ENCODE data around the gene SMIM9.
"Not testable (repeated sequence)": the region's sequence is repeated elsewhere in the genome, so short reads cannot be mapped to it uniquely, and the experiment has no call there.

SMIM9 gene

DNA sequence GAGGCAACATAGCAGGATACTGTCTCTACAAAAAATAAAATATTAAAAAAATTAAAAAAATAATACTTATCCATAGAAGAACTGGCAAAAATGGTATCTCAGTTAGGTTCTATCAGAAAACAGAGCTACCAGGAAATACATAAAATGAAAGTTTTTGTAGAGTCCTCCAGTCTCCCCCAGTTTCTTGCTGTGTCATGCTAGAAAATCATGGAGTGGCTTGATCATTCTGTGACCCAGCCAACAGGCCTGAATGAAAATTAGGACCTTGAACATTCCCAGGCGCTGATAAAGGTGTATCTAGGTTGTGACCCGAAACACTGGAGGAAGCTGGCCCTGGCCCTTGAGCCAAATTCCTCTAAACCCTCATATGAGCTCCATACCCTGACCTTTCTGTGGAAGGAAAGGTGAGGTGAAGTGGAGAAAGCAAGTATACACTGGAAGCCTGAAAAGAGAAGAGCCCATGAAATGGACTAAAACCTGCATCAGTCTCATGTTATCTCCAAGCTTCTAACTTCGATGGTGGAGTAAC, 652 bp downstream of the SMIM9 start:
- DNase-seq (ENCODE audit: low read depth in 2 of 2) = no peak
- TF ChIP-seq, protein P1, sequence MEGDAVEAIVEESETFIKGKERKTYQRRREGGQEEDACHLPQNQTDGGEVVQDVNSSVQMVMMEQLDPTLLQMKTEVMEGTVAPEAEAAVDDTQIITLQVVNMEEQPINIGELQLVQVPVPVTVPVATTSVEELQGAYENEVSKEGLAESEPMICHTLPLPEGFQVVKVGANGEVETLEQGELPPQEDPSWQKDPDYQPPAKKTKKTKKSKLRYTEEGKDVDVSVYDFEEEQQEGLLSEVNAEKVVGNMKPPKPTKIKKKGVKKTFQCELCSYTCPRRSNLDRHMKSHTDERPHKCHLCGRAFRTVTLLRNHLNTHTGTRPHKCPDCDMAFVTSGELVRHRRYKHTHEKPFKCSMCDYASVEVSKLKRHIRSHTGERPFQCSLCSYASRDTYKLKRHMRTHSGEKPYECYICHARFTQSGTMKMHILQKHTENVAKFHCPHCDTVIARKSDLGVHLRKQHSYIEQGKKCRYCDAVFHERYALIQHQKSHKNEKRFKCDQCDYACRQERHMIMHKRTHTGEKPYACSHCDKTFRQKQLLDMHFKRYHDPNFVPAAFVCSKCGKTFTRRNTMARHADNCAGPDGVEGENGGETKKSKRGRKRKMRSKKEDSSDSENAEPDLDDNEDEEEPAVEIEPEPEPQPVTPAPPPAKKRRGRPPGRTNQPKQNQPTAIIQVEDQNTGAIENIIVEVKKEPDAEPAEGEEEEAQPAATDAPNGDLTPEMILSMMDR (IDR thresholded peaks at IDR 0.05; ENCODE audit: low read depth, low read length) = no peak
- H3K4me3 ChIP-seq (replicated peaks in 1 of 2; ENCODE audit: low read depth in 2 of 2, low read length in 2 of 2) = no peak overlapping the region

DNA sequence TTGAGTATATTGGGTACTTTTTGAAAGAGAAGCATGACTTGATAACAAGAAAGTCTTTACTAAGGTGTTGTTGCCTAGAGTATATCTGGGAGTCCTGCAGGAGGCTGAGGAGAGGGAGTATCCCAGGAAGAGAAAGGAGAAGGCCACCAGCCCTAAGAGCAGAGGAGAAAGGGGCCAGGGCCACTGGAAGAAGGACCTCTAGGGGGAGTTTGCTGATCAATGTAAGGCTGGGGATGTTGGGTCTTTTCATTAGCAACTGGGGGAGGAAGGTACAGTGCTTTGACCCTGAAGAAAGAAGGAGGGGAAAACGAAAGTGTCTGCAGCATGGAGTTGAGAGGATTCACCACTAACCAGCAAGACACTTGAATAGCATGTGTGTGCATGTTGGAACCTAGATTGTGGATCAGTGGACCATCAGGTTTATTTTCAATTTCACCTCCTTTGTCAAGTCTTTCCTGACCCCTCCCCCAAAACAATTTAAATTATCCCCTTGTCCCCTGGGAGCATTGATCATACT, 4.5 kb downstream of the SMIM9 start:
- no peak for DNase-seq (ENCODE audit: low read depth in 2 of 2)
- TF ChIP-seq, protein P1 (IDR thresholded peaks at IDR 0.05; ENCODE audit: low read depth, low read length) = no peak
- no peak overlapping the region for H3K4me3 ChIP-seq (replicated peaks in 1 of 2; ENCODE audit: low read depth in 2 of 2, low read length in 2 of 2)

DNA sequence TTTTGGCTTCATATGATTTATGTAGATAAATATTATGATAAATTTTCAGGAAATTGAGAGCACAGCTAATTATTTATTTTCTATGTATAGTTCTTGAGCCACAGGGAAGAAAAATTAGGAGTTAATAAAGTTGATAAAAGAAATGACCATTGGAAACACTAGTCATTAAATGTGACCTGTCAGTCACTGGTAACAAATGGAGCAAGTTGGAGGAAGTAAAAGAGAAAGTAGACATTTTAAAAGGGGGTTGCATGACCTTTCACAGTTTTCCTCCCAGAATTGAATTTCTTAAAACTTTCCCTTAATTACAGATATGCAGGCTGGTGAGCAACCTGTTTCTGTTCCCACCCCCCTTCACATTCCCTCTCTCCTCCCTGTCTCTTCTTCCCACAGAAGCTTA, 5.3 kb downstream of the SMIM9 start:
- no peak for DNase-seq (ENCODE audit: low read depth in 2 of 2)
- TF ChIP-seq, protein P1 (IDR thresholded peaks at IDR 0.05; ENCODE audit: low read depth, low read length) = no peak
- H3K4me3 ChIP-seq (replicated peaks in 1 of 2; ENCODE audit: low read depth in 2 of 2, low read length in 2 of 2) = no peak overlapping the region

DNA sequence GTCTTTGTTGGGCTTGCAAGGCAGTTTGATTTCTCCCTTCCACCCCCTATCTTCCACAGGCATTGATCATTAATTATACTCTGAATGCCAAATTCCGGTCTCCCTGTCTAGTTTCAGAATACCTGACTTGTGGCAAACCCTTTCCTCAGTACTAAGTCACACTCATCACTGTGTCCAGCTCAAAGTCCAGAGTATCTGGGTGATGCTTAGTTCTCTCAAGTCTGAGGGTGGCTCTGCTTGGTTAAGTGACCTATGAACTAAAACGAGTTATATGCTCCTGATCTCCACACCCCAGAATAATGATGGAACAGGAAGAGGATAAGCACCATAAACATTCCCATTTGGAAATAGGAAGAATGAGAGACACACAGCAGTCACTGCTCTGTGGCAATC, 6.5 kb downstream of the SMIM9 start:
- no peak overlapping the region for H3K4me3 ChIP-seq (replicated peaks in 1 of 2; ENCODE audit: low read depth in 2 of 2, low read length in 2 of 2)
- TF ChIP-seq, protein P1 (IDR thresholded peaks at IDR 0.05; ENCODE audit: low read depth, low read length) = no peak
- no peak for DNase-seq (ENCODE audit: low read depth in 2 of 2)

DNA sequence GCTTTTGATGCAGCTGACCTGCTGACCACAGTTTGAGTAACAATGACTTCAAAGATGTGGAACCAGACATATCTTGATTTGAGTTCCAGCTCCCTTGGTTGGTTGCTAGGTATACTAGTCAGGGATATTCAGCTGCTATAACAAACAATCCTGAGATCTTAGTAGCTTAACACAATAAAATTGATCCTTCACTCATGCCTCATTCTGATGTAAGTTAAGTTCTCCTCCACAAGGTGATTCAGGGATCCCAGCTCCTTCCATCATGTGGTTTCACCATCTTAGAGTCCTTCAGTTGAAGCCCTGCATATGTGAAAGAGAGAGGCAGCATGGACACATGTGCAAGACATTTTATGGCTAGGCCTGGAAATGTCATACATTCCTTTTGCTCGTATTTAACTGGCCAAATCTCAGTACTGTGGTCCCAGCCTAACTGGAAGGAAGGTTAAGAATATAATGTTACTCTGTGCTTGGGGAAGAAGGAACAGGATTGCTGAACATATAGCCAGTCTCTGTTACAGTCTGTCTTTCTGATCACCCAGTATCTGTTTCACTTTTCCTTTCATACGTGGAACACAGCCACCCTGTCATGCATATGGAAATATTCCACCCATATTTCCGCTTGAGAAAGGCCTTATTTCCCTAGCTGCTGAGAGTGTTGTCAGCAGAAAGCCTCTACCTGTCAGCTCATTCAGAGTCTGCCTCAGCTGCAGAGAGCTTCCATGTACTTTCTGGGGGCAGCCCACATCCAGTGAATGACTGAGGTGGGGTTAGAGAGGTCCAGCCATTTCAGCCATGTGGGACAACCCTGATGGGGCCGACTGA, 7.1 kb downstream of the SMIM9 start:
- no peak for DNase-seq (ENCODE audit: low read depth in 2 of 2)

DNA sequence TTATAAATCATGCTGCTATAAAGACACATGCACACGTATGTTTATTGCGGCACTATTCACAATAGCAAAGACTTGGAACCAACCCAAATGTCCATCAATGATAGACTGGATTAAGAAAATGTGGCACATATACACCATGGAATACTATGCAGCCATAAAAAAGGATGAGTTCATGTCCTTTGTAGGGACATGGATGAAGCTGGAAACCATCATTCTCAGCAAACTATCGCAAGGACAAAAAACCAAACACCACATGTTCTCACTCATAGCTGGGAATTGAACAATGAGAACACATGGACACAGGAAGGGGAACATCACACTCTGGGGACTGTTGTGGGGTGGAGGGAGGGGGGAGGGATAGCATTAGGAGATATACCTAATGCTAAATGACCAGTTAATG, 8.9 kb downstream of the SMIM9 start:
- DNase-seq (ENCODE audit: low read depth in 2 of 2); H3K4me3 ChIP-seq (replicated peaks in 1 of 2; ENCODE audit: low read depth in 2 of 2, low read length in 2 of 2): not testable (repeated sequence)

More for the DNA sequence above, 7.1 kb downstream of the SMIM9 start:
- no peak overlapping the region for H3K4me3 ChIP-seq (replicated peaks in 1 of 2; ENCODE audit: low read depth in 2 of 2, low read length in 2 of 2)
- TF ChIP-seq, protein P1 (IDR thresholded peaks at IDR 0.05; ENCODE audit: low read depth, low read length) = no peak

DNA sequence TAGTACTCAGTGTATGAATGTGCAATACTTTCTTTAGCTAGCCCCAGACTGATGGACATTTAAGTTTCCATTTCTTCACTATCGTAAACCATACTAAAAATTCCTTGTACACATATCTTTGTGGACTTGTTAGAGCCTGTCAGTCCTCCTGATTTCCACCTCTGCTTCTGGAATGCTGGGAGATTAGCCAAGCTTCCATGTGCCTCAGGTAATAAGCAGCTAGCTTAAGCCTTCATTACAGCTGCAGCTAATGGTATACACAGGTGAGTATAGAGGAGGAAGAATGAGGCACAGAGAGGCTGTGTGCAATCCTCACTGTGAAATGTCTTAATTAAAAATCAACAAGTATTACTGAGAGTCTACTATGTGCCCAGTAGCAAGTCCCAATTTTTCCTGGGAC, 9.8 kb downstream of the SMIM9 start:
- TF ChIP-seq, protein P1 (IDR thresholded peaks at IDR 0.05; ENCODE audit: low read depth, low read length) = no peak
- no peak for DNase-seq (ENCODE audit: low read depth in 2 of 2)
- H3K4me3 ChIP-seq (replicated peaks in 1 of 2; ENCODE audit: low read depth in 2 of 2, low read length in 2 of 2) = no peak overlapping the region

All from cardiac fibroblast (primary cell).